GM12891 (cell line): Measurements from ENCODE around the gene MEPE.

Source experiments
- DNase-seq: peaks from one replicate; pipeline ENCODE4 v3.0.0; 2011; ENCODE audit warnings: low spot score; ENCODE audit not compliant: insufficient read length
- FAIRE-seq: peaks from 2 replicates; lab custom pipeline; 2011; peaks lifted over from hg19 to GRCh38; lab: Jason Lieb, UNC
- PAX5 ChIP-seq: IDR thresholded peaks from 2 replicates; pipeline ENCODE4 v1.6.1; 2011; ENCODE audit warnings: low read length, moderate library complexity, mild to moderate bottlenecking; ENCODE audit not compliant: insufficient read depth, severe bottlenecking
- POLR2A ChIP-seq: IDR thresholded peaks from 2 replicates; pipeline ENCODE4 v1.6.1; 2011; ENCODE audit warnings: low read depth, low read length, control low read depth
- POLR2AphosphoS5 ChIP-seq: IDR thresholded peaks from 2 replicates; pipeline ENCODE4 v1.6.1; 2011; ENCODE audit warnings: low read depth, low read length, control low read depth
- POU2F2 ChIP-seq: IDR thresholded peaks from 2 replicates; pipeline ENCODE4 v1.6.1; 2011; ENCODE audit warnings: low read depth, mild to moderate bottlenecking, control low read depth, low read length, moderate library complexity
- SPI1 ChIP-seq: IDR thresholded peaks from 2 replicates; pipeline ENCODE4 v1.6.1; 2011; ENCODE audit warnings: low read depth, low read length, control low read depth
- TAF1 ChIP-seq: IDR thresholded peaks from 2 replicates; pipeline ENCODE4 v1.6.1; 2011; ENCODE audit warnings: low read depth, low read length, control low read depth

The MEPE gene

GRCh38 chr4:87838890-87839591 is 6.3 kb downstream of the MEPE start:
- no peak for FAIRE-seq
- no peak for TF ChIP-seq POLR2AphosphoS5
- no peak for TF ChIP-seq POU2F2
- TF ChIP-seq TAF1: no peak
- no peak for TF ChIP-seq POLR2A
- TF ChIP-seq SPI1: no peak
- no peak for TF ChIP-seq PAX5
- no peak for DNase-seq

GRCh38 chr4:87839592-87839946 is 6.8 kb downstream of the MEPE start:
- DNase-seq (no peak), FAIRE-seq (peak; percentile 54)
- TF ChIP-seq POLR2AphosphoS5 (no peak), POU2F2 (no peak), PAX5 (no peak), POLR2A (no peak), TAF1 (no peak), SPI1 (no peak)

- TF ChIP-seq TAF1 (no peak), POLR2AphosphoS5 (no peak)
- no peak for FAIRE-seq
- DNase-seq: no peak
Measured at GRCh38 chr4:87840149-87840548, 7.4 kb downstream of the MEPE start.

- FAIRE-seq: no peak
- TF ChIP-seq SPI1 (no peak), TAF1 (no peak), POU2F2 (no peak), POLR2AphosphoS5 (no peak), POLR2A (no peak), PAX5 (no peak)
- DNase-seq: no peak
Measured at GRCh38 chr4:87843936-87844335, 11.2 kb downstream of the MEPE start.

- FAIRE-seq: no peak
- DNase-seq: no peak
- no peak for TF ChIP-seq SPI1
- no peak for TF ChIP-seq TAF1
- no peak for TF ChIP-seq POU2F2
- no peak for TF ChIP-seq POLR2AphosphoS5
- no peak for TF ChIP-seq POLR2A
- no peak for TF ChIP-seq PAX5
Measured at GRCh38 chr4:87844452-87844851, 11.7 kb downstream of the MEPE start.

GRCh38 chr4:87846226-87846625 is 13.5 kb downstream of the MEPE start:
- DNase-seq: no peak
- TF ChIP-seq POU2F2: no peak
- TF ChIP-seq POLR2A: no peak
- TF ChIP-seq POLR2AphosphoS5: no peak
- no peak for TF ChIP-seq PAX5
- TF ChIP-seq TAF1: no peak
- no peak for TF ChIP-seq SPI1
- no peak for FAIRE-seq

- peak; percentile 16 for DNase-seq
- peak; percentile 60 for FAIRE-seq
- TF ChIP-seq POLR2A (no peak), POLR2AphosphoS5 (no peak), POU2F2 (no peak), PAX5 (no peak), TAF1 (no peak), SPI1 (no peak)
Measured at GRCh38 chr4:87848622-87849351, 16.0 kb downstream of the MEPE start.

- DNase-seq: no peak
- TF ChIP-seq PAX5: no peak
- TF ChIP-seq POLR2A: no peak
- no peak for TF ChIP-seq POLR2AphosphoS5
- TF ChIP-seq SPI1: no peak
- TF ChIP-seq POU2F2: no peak
- no peak for FAIRE-seq
Measured at GRCh38 chr4:87849612-87850011, 16.8 kb downstream of the MEPE start.

GRCh38 chr4:87851332-87851731 is 18.6 kb downstream of the MEPE start:
- DNase-seq (no peak), FAIRE-seq (no peak)
- TF ChIP-seq PAX5 (no peak), POLR2A (no peak), TAF1 (no peak), POU2F2 (no peak)

GRCh38 chr4:87851953-87852352 is 19.2 kb downstream of the MEPE start:
- no peak for TF ChIP-seq TAF1
- TF ChIP-seq PAX5: no peak
- no peak for TF ChIP-seq POLR2A
- TF ChIP-seq POU2F2: no peak
- TF ChIP-seq SPI1: no peak
- no peak for TF ChIP-seq POLR2AphosphoS5
- DNase-seq (no peak), FAIRE-seq (no peak)
